K562 (cell line): ENCODE results near the gene PIP4K2A. TPM values are rescaled to one million over a fixed set of nuclear protein-coding genes. Genes with fewer than 3 reads are reported as not detected.

Experiments
- ATF1 ChIP-seq, 2 experiments: fragments of 450-650 bp in 1 of 2; IDR thresholded peaks; 2 replicates each; pipeline ENCODE4 v1.6.1; 2016; ENCODE audit warnings: missing compliant biosample characterization in 1 of 2, missing genetic modification characterization in 1 of 2
- ATF3 ChIP-seq, 2 experiments: fragments of 450-650 bp in 1 of 2; sonication (generic) in 1 of 2; formaldehyde crosslinking in 1 of 2; IDR thresholded peaks in 1 of 2; conservative IDR thresholded peaks in 1 of 2; 2 replicates each; pipeline versions ENCODE4 v1.6.1 to v1.8.1; 2016 to 2023; ENCODE audit warnings: mild to moderate bottlenecking in 2 of 2, moderate library complexity in 2 of 2, inconsistent platforms in 1 of 2, missing genetic modification reagents in 1 of 2
- ATF4 ChIP-seq: fragments of 450-650 bp; formaldehyde crosslinking; IDR thresholded peaks from 2 replicates; pipeline ENCODE4 v1.4.0; 2022; ENCODE audit warnings: mild to moderate bottlenecking, moderate library complexity
- CAMTA2 ChIP-seq: fragments of 250-450 bp; sonication (Bioruptor Pico); conservative IDR thresholded peaks from 2 replicates; pipeline ENCODE4 v1.5.1; 2022
- E2F8 ChIP-seq: fragments of 450-650 bp; IDR thresholded peaks from 2 replicates; pipeline ENCODE4 v1.7.1; 2018; ENCODE audit warnings: mild to moderate bottlenecking, low read depth; ENCODE audit not compliant: partially characterized antibody
- ETV6 ChIP-seq, 3 experiments: fragments of 150-350 bp in 1 of 3; sonication (generic) in 1 of 3; formaldehyde crosslinking in 1 of 3; IDR thresholded peaks; 2 replicates each; pipeline versions ENCODE4 v1.6.1 to v1.8.0; 2014 to 2022; ENCODE audit warnings: borderline replicate concordance in 2 of 3, low read depth in 2 of 3, antibody characterized with exemption in 1 of 3, low read length in 1 of 3, mild to moderate bottlenecking in 1 of 3, missing genetic modification reagents in 1 of 3
- FIP1L1 ChIP-seq: fragments of 200-400 bp; formaldehyde crosslinking; IDR thresholded peaks from 2 replicates; pipeline ENCODE4 v1.6.1; 2018; ENCODE audit warnings: mild to moderate bottlenecking, low read depth, low read length; ENCODE audit not compliant: poor library complexity, severe bottlenecking
- IRF2 ChIP-seq: sonication (generic); formaldehyde crosslinking; IDR thresholded peaks from 2 replicates; pipeline ENCODE4 v1.8.1; 2022; ENCODE audit warnings: mild to moderate bottlenecking, missing genetic modification reagents
- MTA3 ChIP-seq: fragments of 450-650 bp; formaldehyde crosslinking; IDR thresholded peaks from 2 replicates; pipeline ENCODE4 v1.6.1; 2017; ENCODE audit warnings: mild to moderate bottlenecking, borderline replicate concordance
- NCOA6 ChIP-seq: fragments of 450-650 bp; IDR thresholded peaks from 2 replicates; pipeline ENCODE4 v1.6.1; 2017; ENCODE audit warnings: mild to moderate bottlenecking
- SIX5 ChIP-seq, 2 experiments: IDR thresholded peaks; 2 replicates each; pipeline ENCODE4 v1.6.1; 2011; ENCODE audit warnings: low read length in 2 of 2, borderline replicate concordance in 1 of 2, low read depth in 1 of 2, mild to moderate bottlenecking in 1 of 2, moderate library complexity in 1 of 2; ENCODE audit not compliant: insufficient read depth in 1 of 2
- SMAD4 ChIP-seq: fragments of 250-450 bp; sonication (Bioruptor Pico); conservative IDR thresholded peaks from 2 replicates; pipeline ENCODE4 v1.8.0; 2021; ENCODE audit warnings: inconsistent platforms, mild to moderate bottlenecking, moderate library complexity
- SRSF7 ChIP-seq: fragments of 200-400 bp; formaldehyde crosslinking; optimal IDR thresholded peaks from 2 replicates; pipeline ENCODE3; 2017; ENCODE audit warnings: mild to moderate bottlenecking, low read depth, low read length
- ZBTB7A ChIP-seq: IDR thresholded peaks from 2 replicates; pipeline ENCODE4 v1.6.1; 2011; ENCODE audit warnings: low read depth, mild to moderate bottlenecking, low read length, moderate library complexity, borderline replicate concordance; ENCODE audit not compliant: control insufficient read depth
- ZNF134 ChIP-seq: fragments of 250-450 bp; sonication (Bioruptor Pico); conservative IDR thresholded peaks from 2 replicates; pipeline ENCODE4 v1.4.0; 2020
- ZNF232 ChIP-seq: sonication (generic); formaldehyde crosslinking; IDR thresholded peaks from 2 replicates; pipeline ENCODE4 v1.8.0; 2022; ENCODE audit warnings: mild to moderate bottlenecking, missing genetic modification reagents
- ZNF511 ChIP-seq: sonication (generic); formaldehyde crosslinking; IDR thresholded peaks from 2 replicates; pipeline ENCODE4 v1.8.0; 2022; ENCODE audit warnings: mild to moderate bottlenecking, missing genetic modification reagents
- ZNF57 ChIP-seq: fragments of 450-650 bp; formaldehyde crosslinking; IDR thresholded peaks from 2 replicates; pipeline ENCODE4 v1.4.0; 2020; ENCODE audit warnings: mild to moderate bottlenecking, moderate library complexity
- polyA plus RNA-seq, 8 experiments: library from polyadenylated mRNA; depleted of rRNA in 4 of 8; stranded (reverse) in 5 of 8; unstranded in 3 of 8; fragments of >200 nt; fragmentation: Nextera tagmentation in 2 of 8; fragmentation: Illumina TruSeq in 1 of 8; extraction: Ambion mirVana in 2 of 8; extraction: Trizol in 1 of 8; gene quantifications; 2 replicates each; pipeline versions ENCODE4 v1.2.1 to v1.2.3, GENCODE V29; 2011 to 2014; ENCODE audit warnings: inconsistent platforms in 1 of 8, missing spikeins in 1 of 8
- total RNA-seq, 7 experiments: library from RNA; depleted of rRNA in 6 of 7; stranded (reverse); fragments of >200 nt in 6 of 7; fragmentation: Illumina TruSeq in 2 of 7; extraction: Trizol in 2 of 7; gene quantifications; 2 replicates each; pipeline versions ENCODE4 v1.2.1 to v1.2.3, GENCODE V29; 2011 to 2021; ENCODE audit warnings: low replicate concordance in 1 of 7
- TF ChIP-seq, protein P1 (sequence below): fragments of 250-450 bp; sonication (Bioruptor Pico); IDR thresholded peaks from 2 replicates; pipeline ENCODE4 v1.5.0; 2020; ENCODE audit warnings: mild to moderate bottlenecking, borderline replicate concordance

The PIP4K2A gene
- total and polyA plus RNA-seq, 9 of the 15 experiments (the other 6 are each of a cell fraction or from before 2014, with no cell fraction given) = 35.6 to 117 (median 71.9) TPM

- peak; percentile 53; the same call in 1 of the 2 replicates for TF ChIP-seq ATF4 (CRISPR knock-in tag)
- no peak for TF ChIP-seq ATF1 (CRISPR knock-in tag; IDR thresholded peaks at IDR 0.05)
- peak; percentile 92 for TF ChIP-seq ATF1 (tag; IDR thresholded peaks at IDR 0.05)
- no peak for TF ChIP-seq CAMTA2 (CRISPR knock-in tag)
- no peak for TF ChIP-seq SRSF7
- TF ChIP-seq SIX5 (IDR thresholded peaks at IDR 0.05; ENCODE audit: borderline replicate concordance in 1 of 2, insufficient read depth in 1 of 2, low read depth in 1 of 2, low read length in 2 of 2) = no peak
- no peak for TF ChIP-seq ZBTB7A
- TF ChIP-seq ZNF57 (CRISPR knock-in tag) = no peak
- TF ChIP-seq FIP1L1 = no peak
- no peak for TF ChIP-seq IRF2 (CRISPR knock-in tag)
- no peak for TF ChIP-seq ZNF232 (CRISPR knock-in tag)
- no peak for TF ChIP-seq NCOA6
- no peak for TF ChIP-seq ZNF511 (CRISPR knock-in tag)
- TF ChIP-seq ATF3 (IDR thresholded peaks at IDR 0.05) = peak; percentile 95
- TF ChIP-seq ATF3 (CRISPR knock-in tag; conservative IDR thresholded peaks at IDR 0.05) = no peak
- no peak for TF ChIP-seq ETV6 (IDR thresholded peaks at IDR 0.05; ENCODE audit: borderline replicate concordance in 1 of 2, low read depth in 2 of 2, low read length in 1 of 2)
- TF ChIP-seq ETV6 (CRISPR knock-in tag; IDR thresholded peaks at IDR 0.05; ENCODE audit: borderline replicate concordance) = no peak
- TF ChIP-seq ZNF134 (CRISPR knock-in tag) = no peak; the same call in 1 of the 2 replicates
- TF ChIP-seq SMAD4 (CRISPR knock-in tag) = 0 out of 2 replicates have a peak, but pooled peaks have one; percentile 16
- peak; percentile 68; the same call in 1 of the 2 replicates for TF ChIP-seq MTA3
- no peak for TF ChIP-seq E2F8
- TF ChIP-seq, protein P1, sequence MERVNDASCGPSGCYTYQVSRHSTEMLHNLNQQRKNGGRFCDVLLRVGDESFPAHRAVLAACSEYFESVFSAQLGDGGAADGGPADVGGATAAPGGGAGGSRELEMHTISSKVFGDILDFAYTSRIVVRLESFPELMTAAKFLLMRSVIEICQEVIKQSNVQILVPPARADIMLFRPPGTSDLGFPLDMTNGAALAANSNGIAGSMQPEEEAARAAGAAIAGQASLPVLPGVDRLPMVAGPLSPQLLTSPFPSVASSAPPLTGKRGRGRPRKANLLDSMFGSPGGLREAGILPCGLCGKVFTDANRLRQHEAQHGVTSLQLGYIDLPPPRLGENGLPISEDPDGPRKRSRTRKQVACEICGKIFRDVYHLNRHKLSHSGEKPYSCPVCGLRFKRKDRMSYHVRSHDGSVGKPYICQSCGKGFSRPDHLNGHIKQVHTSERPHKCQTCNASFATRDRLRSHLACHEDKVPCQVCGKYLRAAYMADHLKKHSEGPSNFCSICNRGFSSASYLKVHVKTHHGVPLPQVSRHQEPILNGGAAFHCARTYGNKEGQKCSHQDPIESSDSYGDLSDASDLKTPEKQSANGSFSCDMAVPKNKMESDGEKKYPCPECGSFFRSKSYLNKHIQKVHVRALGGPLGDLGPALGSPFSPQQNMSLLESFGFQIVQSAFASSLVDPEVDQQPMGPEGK (CRISPR knock-in tag) = no peak
Observed at GRCh38 chr10:22631646-22632278, 82.6 kb downstream of the PIP4K2A start (continued).
